Dermis blood vessel endothelial cell (primary cell): Measurements from ENCODE around the gene IRF7. TPM values are rescaled to one million over a fixed set of nuclear protein-coding genes. Genes with fewer than 3 reads are reported as not detected.
A peak's percentile ranks its signal among the peaks of the same experiment; 100 is the strongest.

Experiments
- DNase-seq: peaks from one replicate; pipeline ENCODE4 v3.0.0; 2010
- total RNA-seq: library from RNA; depleted of rRNA; stranded (reverse); fragments of >200 nt; gene quantifications from 2 replicates; pipeline ENCODE4 v1.2.3, GENCODE V29; 2014

IRF7 gene
- total RNA-seq, 1 donor from 2014 or later = 24.2 TPM

DNA sequence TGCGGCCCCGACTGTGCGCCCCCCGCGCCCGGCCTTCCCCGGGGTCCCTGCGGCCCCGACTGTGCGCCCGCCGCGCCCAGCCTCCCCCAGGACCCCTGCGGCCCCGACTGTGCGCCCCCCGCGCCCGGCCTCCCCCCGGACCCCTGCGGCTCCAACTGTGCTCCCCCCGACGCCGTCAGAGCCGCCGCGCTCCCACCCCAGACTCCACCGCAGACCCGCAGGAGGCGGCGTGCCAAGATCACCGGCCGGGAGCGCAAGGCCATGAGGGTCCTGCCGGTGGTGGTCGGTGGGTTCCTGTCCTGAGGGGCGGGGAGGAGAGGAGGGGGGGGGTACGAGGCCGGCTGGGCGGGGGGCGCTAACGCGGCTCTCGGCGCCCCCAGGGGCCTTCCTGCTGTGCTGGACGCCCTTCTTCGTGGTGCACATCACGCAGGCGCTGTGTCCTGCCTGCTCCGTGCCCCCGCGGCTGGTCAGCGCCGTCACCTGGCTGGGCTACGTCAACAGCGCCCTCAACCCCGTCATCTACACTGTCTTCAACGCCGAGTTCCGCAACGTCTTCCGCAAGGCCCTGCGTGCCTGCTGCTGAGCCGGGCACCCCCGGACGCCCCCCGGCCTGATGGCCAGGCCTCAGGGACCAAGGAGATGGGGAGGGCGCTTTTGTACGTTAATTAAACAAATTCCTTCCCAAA lies 24.4 kb upstream of the IRF7 start:
- DNase-seq = peak; percentile 23

GRCh38 chr11:639332-639955 lies 23.7 kb upstream of the IRF7 start:
- peak; percentile 12 for DNase-seq

GRCh38 chr11:638631-639331 lies 23.0 kb upstream of the IRF7 start:
- peak; percentile 22 for DNase-seq

DNA sequence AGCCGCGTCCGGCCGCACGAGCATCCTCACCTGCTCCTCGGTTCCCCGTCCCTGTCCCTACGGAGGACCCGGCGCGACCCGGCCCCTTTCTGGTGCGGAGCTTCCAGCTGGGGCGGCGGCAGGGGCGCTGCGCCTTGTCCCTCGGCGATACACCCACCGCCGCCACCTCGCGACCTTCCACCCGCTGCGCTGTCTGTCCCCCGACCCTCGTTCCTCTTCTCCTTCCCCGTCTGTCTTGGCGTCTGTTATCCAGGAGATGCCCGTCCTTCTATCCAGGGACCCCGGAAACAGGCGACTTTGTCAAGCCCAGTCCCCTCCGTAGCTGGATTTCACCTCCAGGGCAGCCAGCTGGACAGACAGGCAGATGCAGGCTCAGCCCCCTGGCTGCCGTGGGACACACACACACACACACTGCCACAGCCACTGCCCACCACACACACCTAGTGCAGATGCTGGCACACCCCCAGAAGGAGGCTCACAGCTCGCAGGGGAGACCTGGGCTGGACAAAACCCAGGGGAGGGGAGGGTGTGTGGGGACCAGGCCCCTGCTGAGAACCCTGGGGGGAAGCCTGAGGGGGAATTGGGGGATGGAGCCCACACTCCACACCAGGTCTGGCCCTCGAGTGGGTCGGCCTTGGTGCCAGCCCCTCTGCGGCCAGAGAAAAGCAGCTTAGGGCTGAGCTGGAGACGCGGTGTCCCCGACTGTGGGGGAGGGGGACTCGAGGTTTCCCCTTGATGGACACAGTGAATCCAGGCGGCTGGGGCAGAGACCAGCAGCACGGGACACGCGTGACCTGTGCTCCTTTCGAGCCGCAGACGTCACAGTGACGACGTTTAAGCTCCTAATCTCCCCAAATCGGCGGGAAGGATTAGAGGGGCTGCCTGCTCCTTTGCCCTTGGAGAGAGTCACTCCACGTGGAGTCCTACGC lies 22.1 kb upstream of the IRF7 start:
- no peak for DNase-seq

DNA sequence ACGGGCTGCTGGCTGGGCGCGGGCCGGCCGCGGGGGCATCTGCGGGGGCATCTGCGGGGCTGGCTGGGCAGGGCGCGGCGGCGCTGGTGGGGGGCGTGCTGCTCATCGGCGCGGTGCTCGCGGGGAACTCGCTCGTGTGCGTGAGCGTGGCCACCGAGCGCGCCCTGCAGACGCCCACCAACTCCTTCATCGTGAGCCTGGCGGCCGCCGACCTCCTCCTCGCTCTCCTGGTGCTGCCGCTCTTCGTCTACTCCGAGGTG lies 21.5 kb upstream of the IRF7 start:
- no peak for DNase-seq

DNA sequence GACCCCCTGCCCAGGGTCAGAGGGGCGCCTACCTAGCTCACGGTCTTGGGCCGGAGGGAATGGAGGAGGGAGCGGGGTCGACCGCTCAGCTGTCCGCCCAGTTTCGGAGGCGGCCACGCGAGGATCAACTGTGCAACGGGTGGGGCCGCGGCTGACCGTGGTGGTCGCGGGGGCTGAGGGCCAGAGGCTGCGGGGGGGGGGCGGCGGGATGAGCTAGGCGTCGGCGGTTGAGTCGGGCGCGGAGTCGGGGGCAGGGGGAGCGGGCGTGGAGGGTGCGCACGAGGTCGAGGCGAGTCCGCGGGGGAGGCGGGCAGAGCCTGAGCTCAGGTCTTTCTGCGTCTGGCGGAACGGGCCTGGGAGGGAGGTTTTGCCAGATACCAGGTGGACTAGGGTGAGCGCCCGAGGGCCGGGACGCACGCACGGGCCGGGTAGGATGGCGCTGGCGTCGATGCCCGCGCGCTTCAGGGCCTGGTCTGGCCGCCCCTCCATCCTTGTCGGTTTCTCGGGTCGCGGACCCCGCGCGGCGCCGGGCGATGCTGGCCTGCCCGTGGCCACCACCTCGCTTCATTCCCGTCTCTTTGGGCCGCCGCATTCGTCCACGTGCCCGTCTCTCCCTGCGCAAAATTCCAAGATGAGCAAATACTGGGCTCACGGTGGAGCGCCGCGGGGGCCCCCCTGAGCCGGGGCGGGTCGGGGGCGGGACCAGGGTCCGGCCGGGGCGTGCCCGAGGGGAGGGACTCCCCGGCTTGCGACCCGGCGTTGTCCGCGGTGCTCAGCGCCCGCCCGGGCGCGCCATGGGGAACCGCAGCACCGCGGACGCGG lies 21.0 kb upstream of the IRF7 start, which contains the start of gene DRD4:
Gene DRD4 (plus strand): TSS at position 759 of the 822 bp plus-strand sequence. CDS start 36 bp downstream, at position 795.
- DNase-seq = peak; percentile 11

GRCh38 chr11:635945-636510 lies 20.3 kb upstream of the IRF7 start:
- no peak for DNase-seq

DNA sequence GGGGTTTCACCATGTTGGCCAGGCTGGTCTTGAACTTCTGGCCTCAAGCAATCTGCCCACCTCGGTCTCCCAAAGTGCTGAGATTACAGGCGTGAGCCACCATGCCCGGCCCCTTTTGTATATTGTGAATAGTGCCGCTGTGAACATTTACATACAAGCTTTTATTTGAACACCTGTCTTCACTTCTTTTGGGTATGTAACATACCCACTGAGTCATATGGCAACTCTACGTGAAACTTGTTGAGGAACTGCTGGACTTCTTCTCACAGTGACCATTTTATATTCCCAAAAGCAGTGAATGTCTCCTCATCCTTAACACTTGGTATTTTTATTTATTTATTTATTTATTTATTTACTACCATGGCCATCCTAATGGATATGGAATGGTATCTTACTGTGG lies 15.1 kb upstream of the IRF7 start:
- no peak for DNase-seq

DNA sequence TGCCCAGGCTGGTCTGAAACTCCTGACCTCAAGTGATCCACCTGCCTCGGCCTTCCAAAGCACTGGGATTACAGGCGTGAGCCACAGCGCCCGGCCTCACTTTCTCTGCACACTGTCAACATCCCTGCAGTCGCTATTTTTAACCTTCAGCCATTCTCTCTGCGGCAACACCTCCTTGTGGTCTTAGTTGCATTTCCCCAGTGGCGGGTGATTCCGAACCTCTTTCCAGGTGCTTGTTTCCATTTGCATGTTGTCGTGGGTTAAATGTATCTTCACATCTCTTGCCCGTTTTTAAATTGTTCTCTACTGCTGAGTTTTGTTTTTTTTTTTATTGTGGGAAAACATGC lies 13.5 kb upstream of the IRF7 start:
- no peak for DNase-seq

DNA sequence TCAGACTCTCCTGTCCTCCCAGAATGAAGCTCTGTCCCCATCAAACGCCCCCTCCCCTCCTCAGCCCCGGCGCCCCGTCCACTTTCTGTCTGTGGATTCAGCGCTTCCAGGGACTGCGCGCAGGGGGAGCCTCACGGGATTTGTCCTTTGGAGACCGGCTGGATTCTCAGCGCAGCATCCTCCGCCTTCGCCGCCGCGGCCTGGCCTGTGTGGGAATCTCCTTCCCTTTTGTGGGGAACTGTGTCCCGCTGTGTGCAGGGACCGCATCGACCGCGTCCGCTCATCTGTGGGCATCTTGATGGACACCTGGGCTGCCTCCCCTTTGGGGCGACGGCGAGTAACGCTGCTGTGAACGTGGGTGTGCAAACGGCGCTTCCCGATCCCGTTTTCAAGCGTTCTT lies 12.3 kb upstream of the IRF7 start:
- no peak for DNase-seq

- DNase-seq = no peak
Measured at GRCh38 chr11:627308-627576, 11.5 kb upstream of the IRF7 start.

DNA sequence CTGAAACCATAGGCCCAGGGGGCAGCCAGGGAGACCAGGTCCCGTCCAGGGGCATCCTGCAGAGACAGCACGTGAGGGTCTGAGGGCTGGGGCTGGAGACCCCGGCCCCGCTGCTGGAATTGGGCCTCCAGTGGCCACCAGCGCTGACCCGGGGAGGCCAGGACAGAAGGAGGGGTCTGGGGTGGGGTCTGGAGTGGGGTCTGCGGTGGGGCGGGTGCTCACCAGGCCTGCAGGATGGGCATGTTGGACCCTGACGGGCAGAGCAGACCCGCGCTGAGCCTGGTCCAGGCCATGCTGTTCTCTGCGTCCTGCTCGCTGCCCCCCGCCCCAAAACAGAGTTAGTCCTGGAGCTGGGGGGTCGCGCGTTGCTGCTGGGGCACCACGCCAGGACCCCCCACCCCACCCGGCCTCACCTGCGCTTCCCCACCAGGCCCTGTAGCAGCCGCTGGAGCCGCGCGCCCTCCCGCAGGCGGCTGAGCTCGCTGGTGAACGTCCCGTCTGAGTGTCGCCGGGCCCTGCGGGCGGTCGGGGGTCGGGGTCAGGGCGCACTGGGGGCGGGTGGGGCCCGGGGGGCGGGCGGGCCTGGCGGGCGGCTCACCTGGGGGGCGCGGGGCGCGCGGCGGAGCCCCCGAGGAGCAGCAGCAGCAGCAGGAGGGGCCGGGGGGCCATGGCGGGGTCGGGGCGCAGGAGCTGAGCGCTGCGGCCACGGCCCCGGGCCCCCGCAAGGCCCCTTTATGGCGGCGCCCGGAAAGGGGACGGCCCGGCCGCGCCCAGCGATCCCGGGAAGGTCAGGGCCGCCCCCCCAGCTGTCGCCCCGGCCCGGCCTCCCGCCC lies 10.9 kb upstream of the IRF7 start, which contains the start of gene SCT:
Gene SCT (minus strand): TSS at position 707 of the 833 bp plus-strand sequence. CDS start 38 bp downstream, at position 669.
- DNase-seq = no peak

DNA sequence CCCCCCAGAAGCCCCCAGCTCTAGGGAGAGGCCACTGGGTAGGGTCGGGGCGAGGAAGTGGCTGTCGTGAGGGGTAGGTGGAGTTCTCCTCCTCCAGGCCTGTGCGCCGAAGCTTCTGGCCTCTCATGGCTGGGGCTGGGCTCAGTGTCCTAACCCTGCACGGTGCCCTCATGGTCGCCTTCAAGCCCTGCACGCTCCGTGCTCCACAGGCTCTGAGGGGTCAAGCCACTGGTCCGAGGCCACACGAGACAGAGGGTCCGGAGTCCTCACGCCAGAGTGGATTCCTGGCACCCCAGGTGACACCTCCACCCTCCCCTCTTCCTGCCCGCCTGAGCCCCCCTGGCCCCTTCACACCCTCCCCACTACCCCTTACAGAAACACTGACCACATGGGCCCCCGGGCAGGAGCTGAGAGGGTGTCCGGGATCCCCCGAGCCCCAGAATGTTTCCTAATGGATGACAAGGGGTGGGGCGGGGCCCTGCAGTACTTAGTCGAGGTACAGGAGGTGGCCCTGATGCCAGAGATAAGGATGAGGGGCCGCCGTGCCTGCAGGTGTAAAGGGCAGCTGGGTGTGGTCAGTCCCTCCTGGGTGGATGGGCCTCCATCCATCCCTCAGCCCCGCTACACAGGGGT lies 10.0 kb upstream of the IRF7 start:
- no peak for DNase-seq

DNA sequence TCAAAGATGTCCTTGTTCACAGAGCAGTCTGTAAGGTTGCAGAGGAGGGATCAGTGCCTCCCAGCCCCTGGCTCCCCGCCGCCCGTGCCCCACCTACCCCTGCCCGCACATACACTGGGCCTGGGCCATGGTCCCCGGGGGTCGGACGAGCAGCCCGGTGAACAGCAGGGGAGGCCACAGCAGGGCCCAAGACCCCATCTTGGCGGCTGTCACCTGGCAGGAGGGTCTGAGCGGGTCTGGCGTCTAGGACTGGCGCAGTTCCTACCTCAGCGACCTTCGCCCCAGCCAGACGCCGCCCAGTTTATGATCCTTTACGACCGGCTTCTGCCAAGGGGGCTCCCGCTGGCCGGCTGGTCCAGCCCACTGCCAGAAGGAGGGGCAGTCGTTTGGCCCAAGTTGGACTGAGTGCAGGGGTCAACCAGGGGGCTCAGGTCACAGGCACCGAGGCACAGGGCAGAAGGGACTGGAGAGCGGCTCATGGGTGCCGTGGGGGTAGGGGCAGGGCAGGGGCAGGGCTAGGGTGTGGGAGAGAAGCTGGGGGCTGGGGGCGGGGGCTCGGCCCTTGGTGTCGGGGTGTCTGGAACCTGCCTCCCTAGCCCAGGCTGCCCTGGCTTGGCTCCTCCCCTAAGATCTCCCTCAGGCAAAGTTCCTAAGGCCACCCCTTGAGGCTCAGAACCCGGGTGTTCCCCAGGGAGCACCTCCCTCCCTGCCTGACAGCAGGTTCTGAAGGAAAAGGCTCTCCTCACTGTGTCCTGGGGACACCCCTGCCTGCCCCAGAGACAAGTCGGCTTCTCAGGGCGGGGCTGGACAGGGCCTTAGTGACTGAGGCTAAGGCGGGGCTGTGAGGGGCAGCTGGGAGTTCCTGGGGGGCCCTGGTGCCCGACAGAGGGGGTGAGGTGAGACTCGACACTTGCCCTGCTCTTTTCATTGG lies 9.2 kb upstream of the IRF7 start, which contains the start of gene CDHR5:
Gene CDHR5 (minus strand): TSS at position 251 of the 931 bp plus-strand sequence. CDS start 53 bp downstream, at position 198.
- no peak for DNase-seq

DNA sequence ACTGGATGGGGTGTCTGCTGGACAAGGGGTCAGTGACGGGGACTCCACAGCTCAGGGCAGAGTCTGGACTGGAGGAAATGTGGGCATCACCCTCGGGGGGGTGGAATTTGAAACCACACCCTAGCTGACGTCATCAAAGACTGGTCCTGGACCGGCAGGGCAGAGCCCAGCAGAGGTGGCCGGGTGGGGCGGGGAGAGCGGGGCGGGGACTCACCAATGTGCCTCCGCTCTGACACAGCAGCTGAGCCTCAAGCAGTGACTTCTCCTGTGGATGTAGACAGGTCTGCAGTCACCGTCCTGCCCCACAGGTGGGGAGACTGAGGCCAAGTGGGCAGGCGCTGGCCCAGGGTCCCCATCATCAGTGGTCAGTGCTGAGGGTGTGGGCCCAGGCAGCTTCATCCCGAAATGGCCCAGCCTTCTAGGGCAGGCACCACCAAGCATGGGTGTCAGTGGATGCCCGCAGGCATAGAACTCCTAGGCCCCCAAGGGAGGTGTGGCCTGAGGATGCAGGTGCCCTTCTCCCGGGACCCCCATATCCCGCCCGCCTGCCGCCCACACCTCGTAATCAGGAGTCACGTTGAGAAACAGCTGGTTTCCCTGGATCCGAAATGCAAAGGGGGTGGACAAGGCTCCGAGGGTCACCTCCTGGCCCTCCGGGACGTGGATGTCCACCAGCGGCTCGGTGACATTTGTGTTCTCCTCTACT lies 8.4 kb upstream of the IRF7 start:
- DNase-seq = no peak

DNA sequence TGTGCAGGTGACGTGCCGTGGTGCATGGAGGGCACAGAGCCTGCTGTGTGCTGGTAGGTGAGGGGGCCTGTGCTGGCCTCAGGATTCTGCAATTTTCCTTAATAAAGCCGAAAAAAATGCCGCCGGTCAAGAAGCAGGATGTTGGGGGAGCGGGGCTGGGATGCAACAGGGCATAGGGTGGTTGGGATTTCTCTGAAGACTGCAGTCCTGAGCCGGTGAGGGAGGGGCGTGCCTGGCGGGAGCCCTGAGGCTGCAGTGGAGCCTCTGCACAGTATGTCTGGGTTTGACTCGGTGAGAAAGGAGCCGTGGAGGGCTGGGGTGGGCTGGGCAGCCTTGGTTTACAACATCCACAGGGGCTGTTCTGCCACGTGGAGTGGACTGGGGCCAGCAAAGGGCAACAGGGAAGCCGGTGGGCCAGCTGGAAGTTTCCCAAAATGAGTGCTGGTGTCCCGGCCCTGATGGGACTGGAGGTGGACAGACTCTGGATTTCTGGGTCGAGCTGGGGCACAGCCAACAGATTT lies 7.7 kb upstream of the IRF7 start:
- DNase-seq = no peak

- DNase-seq = no peak
Measured at GRCh38 chr11:621838-622237, 6.1 kb upstream of the IRF7 start.
